Loucy (cell line): ENCODE results near the gene FKBP7.

Source experiments
- CTCF ChIP-seq: fragments of 200-600 bp; sonication (generic); conservative IDR thresholded peaks from 2 replicates; pipeline ENCODE4 v1.5.1; 2014; ENCODE audit warnings: mild to moderate bottlenecking, antibody characterized with exemption, low read length
- EZH2phosphoT487 ChIP-seq: fragments of 200-600 bp; IDR thresholded peaks from 2 replicates; pipeline ENCODE4 v1.6.1; 2018; ENCODE audit warnings: antibody characterized with exemption, mild to moderate bottlenecking, moderate library complexity, borderline replicate concordance

- no peak for TF ChIP-seq CTCF
- TF ChIP-seq EZH2phosphoT487 = no peak
Measured at GRCh38 chr2:178476477-178476876, 1.9 kb downstream of the FKBP7 start.
